PC-3 (cell line): ENCODE measurements around the gene ZBTB16.

ENCODE experiments used
- EZH2 ChIP-seq: fragments of 300-600 bp; sonication (generic); IDR thresholded peaks from one replicate; pipeline ENCODE4 v1.6.1; 2017; ENCODE audit warnings: antibody characterized with exemption, mild to moderate bottlenecking, low read length; ENCODE audit not compliant: unreplicated experiment
- TF ChIP-seq, protein P1 (sequence below): fragments of 300-600 bp; sonication (generic); conservative IDR thresholded peaks from 2 replicates; pipeline ENCODE4 v1.5.1; 2017; ENCODE audit warnings: antibody characterized with exemption, low read depth, mild to moderate bottlenecking, low read length

- TF ChIP-seq, protein P1, sequence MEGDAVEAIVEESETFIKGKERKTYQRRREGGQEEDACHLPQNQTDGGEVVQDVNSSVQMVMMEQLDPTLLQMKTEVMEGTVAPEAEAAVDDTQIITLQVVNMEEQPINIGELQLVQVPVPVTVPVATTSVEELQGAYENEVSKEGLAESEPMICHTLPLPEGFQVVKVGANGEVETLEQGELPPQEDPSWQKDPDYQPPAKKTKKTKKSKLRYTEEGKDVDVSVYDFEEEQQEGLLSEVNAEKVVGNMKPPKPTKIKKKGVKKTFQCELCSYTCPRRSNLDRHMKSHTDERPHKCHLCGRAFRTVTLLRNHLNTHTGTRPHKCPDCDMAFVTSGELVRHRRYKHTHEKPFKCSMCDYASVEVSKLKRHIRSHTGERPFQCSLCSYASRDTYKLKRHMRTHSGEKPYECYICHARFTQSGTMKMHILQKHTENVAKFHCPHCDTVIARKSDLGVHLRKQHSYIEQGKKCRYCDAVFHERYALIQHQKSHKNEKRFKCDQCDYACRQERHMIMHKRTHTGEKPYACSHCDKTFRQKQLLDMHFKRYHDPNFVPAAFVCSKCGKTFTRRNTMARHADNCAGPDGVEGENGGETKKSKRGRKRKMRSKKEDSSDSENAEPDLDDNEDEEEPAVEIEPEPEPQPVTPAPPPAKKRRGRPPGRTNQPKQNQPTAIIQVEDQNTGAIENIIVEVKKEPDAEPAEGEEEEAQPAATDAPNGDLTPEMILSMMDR: no peak
- TF ChIP-seq EZH2: no peak
Observed at GRCh38 chr11:114161486-114162250, 102.2 kb downstream of the ZBTB16 start.
